ENCODE results near the gene INMT.

- TF ChIP-seq CTCF (IDR thresholded peaks at IDR 0.05), result no peak
- no peak for TF ChIP-seq POLR2A (IDR thresholded peaks at IDR 0.05)
These were observed 43.4 kb downstream of the INMT start for GRCh38 chr7:30795161-30795948.
